Measurements from ENCODE around the gene SEPSECS.

- TF ChIP-seq POLR2AphosphoS5 (IDR thresholded peaks at IDR 0.05; ENCODE audit: low read depth, low read length) (no peak), CTCF (IDR thresholded peaks at IDR 0.05) (no peak), REST (IDR thresholded peaks at IDR 0.05; ENCODE audit: insufficient read depth in 1 of 2, low read depth in 2 of 2, low read length in 1 of 2) (no peak)
These were observed 30.3 kb downstream of the SEPSECS start for GRCh38 chr4:25129917-25130316.

Measured in Panc1 (cell line).